SK-N-SH (cell line): ENCODE results near the gene RALA. TPM values are rescaled to one million over a fixed set of nuclear protein-coding genes. Genes with fewer than 3 reads are reported as not detected.

ENCODE experiments used
- CTCF ChIA-PET: fragments of 300-600, 350-600 bp; formaldehyde crosslinking; extraction: SDS; loops from one replicate; lab custom pipeline; 2021; lab: Yijun Ruan, JAX
- POLR2A ChIA-PET: fragments of 350-600 bp; sonication (Branson Sonifier 250); formaldehyde crosslinking; extraction: SDS; loops from one replicate; lab custom pipeline; 2020; ENCODE audit warnings: antibody characterized with exemption, inconsistent platforms; lab: Yijun Ruan, JAX
- DNase-seq: peaks from one replicate; pipeline ENCODE4 v3.0.0; 2012
- H2AFZ ChIP-seq: fragments of 200-600 bp; sonication (generic); 2 replicates; pipeline ENCODE4 v1.8.1; 2016; ENCODE audit warnings: antibody characterized with exemption, mild to moderate bottlenecking, low read depth
- H3F3A ChIP-seq: fragments of 200-600 bp; sonication (generic); replicated peaks from 2 replicates; pipeline ENCODE3; 2016; ENCODE audit warnings: antibody characterized with exemption, mild to moderate bottlenecking; ENCODE audit not compliant: insufficient read depth
- H3K27ac ChIP-seq, 2 experiments: fragments of 200-500 bp in 1 of 2; fragments of 200-600 bp in 1 of 2; sonication (Bioruptor generic) in 1 of 2; sonication (generic), shearing (Covaris generic) in 1 of 2; 2 replicates each; pipeline versions ENCODE4 v1.5.1 to v1.6.1; 2014 to 2016; ENCODE audit warnings: low read depth in 2 of 2, inconsistent platforms in 1 of 2, low read length in 1 of 2, mild to moderate bottlenecking in 1 of 2, mixed read lengths in 1 of 2
- H3K27me3 ChIP-seq: fragments of 200-600 bp; sonication (generic), shearing (Covaris generic); 2 replicates; pipeline ENCODE4 v1.6.1; 2016; ENCODE audit warnings: mixed run types; ENCODE audit not compliant: insufficient read depth
- H3K36me3 ChIP-seq, 2 experiments: fragments of 200-500 bp in 1 of 2; fragments of 200-600 bp in 1 of 2; sonication (Bioruptor generic) in 1 of 2; sonication (generic) in 1 of 2; replicated peaks in 1 of 2; 2 replicates each; pipeline versions ENCODE3 to v1.5.1; 2014 to 2016; ENCODE audit warnings: low read length in 1 of 2, mild to moderate bottlenecking in 1 of 2; ENCODE audit not compliant: insufficient read depth in 2 of 2, control insufficient read depth in 1 of 2
- H3K4me1 ChIP-seq, 2 experiments: fragments of 200-500 bp in 1 of 2; fragments of 200-600 bp in 1 of 2; sonication (Bioruptor generic) in 1 of 2; sonication (generic), shearing (Covaris generic) in 1 of 2; 2 replicates each; pipeline versions ENCODE4 v1.5.1 to v1.6.1; 2014 to 2016; ENCODE audit warnings: low read depth in 1 of 2, low read length in 1 of 2, mixed run types in 1 of 2; ENCODE audit not compliant: insufficient read depth in 2 of 2, control insufficient read depth in 1 of 2
- H3K4me2 ChIP-seq: fragments of 200-600 bp; sonication (generic), shearing (Covaris generic); 2 replicates; pipeline ENCODE4 v1.6.1; 2017; ENCODE audit warnings: mixed run types
- H3K4me3 ChIP-seq, 2 experiments: fragments of 200-500 bp in 1 of 2; fragments of 200-600 bp in 1 of 2; sonication (Bioruptor generic) in 1 of 2; sonication (generic), shearing (Covaris generic) in 1 of 2; 2 replicates each; pipeline versions ENCODE4 v1.5.1 to v1.8.1; 2014 to 2016; ENCODE audit warnings: low read depth in 2 of 2, inconsistent platforms in 1 of 2, low read length in 1 of 2, mild to moderate bottlenecking in 1 of 2, mixed read lengths in 1 of 2, moderate library complexity in 1 of 2
- H3K79me2 ChIP-seq: fragments of 200-600 bp; sonication (generic); 2 replicates; pipeline ENCODE4 v1.8.1; 2017; ENCODE audit warnings: mild to moderate bottlenecking; ENCODE audit not compliant: insufficient read depth
- H3K9ac ChIP-seq: fragments of 200-600 bp; sonication (generic); 2 replicates; pipeline ENCODE4 v1.6.1; 2017; ENCODE audit warnings: mixed run types
- H3K9me2 ChIP-seq: fragments of 200-600 bp; sonication (generic); 2 replicates; pipeline ENCODE4 v1.6.1; 2017; ENCODE audit warnings: mixed run types
- H3K9me3 ChIP-seq: fragments of 200-600 bp; sonication (generic); 2 replicates; pipeline ENCODE4 v1.6.1; 2017; ENCODE audit warnings: mixed run types, mild to moderate bottlenecking, moderate library complexity
- H4K20me1 ChIP-seq: fragments of 200-600 bp; sonication (generic); 2 replicates; pipeline ENCODE4 v1.6.1; 2017; ENCODE audit warnings: mild to moderate bottlenecking, mixed run types; ENCODE audit not compliant: insufficient read depth
- EP300 ChIP-seq, 2 experiments: IDR thresholded peaks; 2 replicates each; pipeline versions ENCODE4 v1.4.0 to v1.6.1; 2012; ENCODE audit warnings: borderline replicate concordance in 1 of 2, low read depth in 1 of 2, low read length in 1 of 2
- EZH2phosphoT487 ChIP-seq: fragments of 200-600 bp; sonication (generic); IDR thresholded peaks from 2 replicates; pipeline ENCODE4 v1.6.1; 2017; ENCODE audit warnings: low read depth, mixed run types, mild to moderate bottlenecking, antibody characterized with exemption, moderate library complexity, borderline replicate concordance
- FOSL2 ChIP-seq: IDR thresholded peaks from 2 replicates; pipeline ENCODE4 v1.4.0; 2012; ENCODE audit warnings: low read depth, mild to moderate bottlenecking, moderate library complexity, borderline replicate concordance
- GABPA ChIP-seq: IDR thresholded peaks from 2 replicates; pipeline ENCODE4 v1.4.0; 2012; ENCODE audit warnings: low read depth, mild to moderate bottlenecking
- GATA2 ChIP-seq: sonication (generic); formaldehyde crosslinking; IDR thresholded peaks from 2 replicates; pipeline ENCODE4 v1.5.0; 2020; ENCODE audit warnings: mild to moderate bottlenecking, missing genetic modification reagents
- JUND ChIP-seq: IDR thresholded peaks from 2 replicates; pipeline ENCODE4 v1.4.0; 2012
- MEF2A ChIP-seq: IDR thresholded peaks from 2 replicates; pipeline ENCODE4 v1.4.0; 2012; ENCODE audit warnings: low read depth, borderline replicate concordance
- NFIC ChIP-seq: IDR thresholded peaks from 2 replicates; pipeline ENCODE4 v1.4.0; 2012; ENCODE audit warnings: borderline replicate concordance
- RAD21 ChIP-seq: IDR thresholded peaks from 2 replicates; pipeline ENCODE4 v1.6.1; 2012; ENCODE audit warnings: mild to moderate bottlenecking, low read length
- RCOR1 ChIP-seq: fragments of 150-350 bp; IDR thresholded peaks from 2 replicates; pipeline ENCODE4 v1.6.1; 2017; ENCODE audit warnings: antibody characterized with exemption, low read length
- RFX5 ChIP-seq: IDR thresholded peaks from 2 replicates; pipeline ENCODE4 v1.6.1; 2012; ENCODE audit warnings: mild to moderate bottlenecking, improper control_type of control experiment, low read length
- RXRA ChIP-seq: IDR thresholded peaks from 2 replicates; pipeline ENCODE4 v1.4.0; 2012; ENCODE audit warnings: low read depth, mild to moderate bottlenecking, borderline replicate concordance
- SIN3A ChIP-seq: IDR thresholded peaks from 2 replicates; pipeline ENCODE4 v1.6.1; 2012; ENCODE audit warnings: low read depth, mild to moderate bottlenecking, low read length, moderate library complexity, borderline replicate concordance
- SMC3 ChIP-seq: IDR thresholded peaks from 2 replicates; pipeline ENCODE4 v1.6.1; 2012; ENCODE audit warnings: low read depth, low read length, improper control_type of control experiment
- TAF1 ChIP-seq: IDR thresholded peaks from 2 replicates; pipeline ENCODE4 v1.6.1; 2012; ENCODE audit warnings: low read depth, mild to moderate bottlenecking, low read length, moderate library complexity, borderline replicate concordance
- TCF12 ChIP-seq: IDR thresholded peaks from 2 replicates; pipeline ENCODE4 v1.4.0; 2012
- YY1 ChIP-seq: IDR thresholded peaks from 2 replicates; pipeline ENCODE4 v1.4.0; 2012; ENCODE audit warnings: low read depth, mild to moderate bottlenecking
- WGBS: methylation state at CpG from one replicate; pipeline ENCODE4 v1.1.6; 2017; ENCODE audit warnings: low lambda C conversion rate; 5-methylcytosine and 5-hydroxymethylcytosine counted together
- polyA plus RNA-seq, 3 experiments: library from polyadenylated mRNA; depleted of rRNA; stranded (reverse); fragments of >200 nt; gene quantifications; 2 replicates each; pipeline ENCODE4 v1.2.3, GENCODE V29; 2012
- TF ChIP-seq, protein P1 (sequence below): IDR thresholded peaks from 2 replicates; pipeline ENCODE4 v1.4.0; 2012; ENCODE audit warnings: low read depth

The RALA gene
- polyA plus RNA-seq, 1 of the 3 experiments (the other 2 are of a cell fraction), result 29.0 TPM

DNA sequence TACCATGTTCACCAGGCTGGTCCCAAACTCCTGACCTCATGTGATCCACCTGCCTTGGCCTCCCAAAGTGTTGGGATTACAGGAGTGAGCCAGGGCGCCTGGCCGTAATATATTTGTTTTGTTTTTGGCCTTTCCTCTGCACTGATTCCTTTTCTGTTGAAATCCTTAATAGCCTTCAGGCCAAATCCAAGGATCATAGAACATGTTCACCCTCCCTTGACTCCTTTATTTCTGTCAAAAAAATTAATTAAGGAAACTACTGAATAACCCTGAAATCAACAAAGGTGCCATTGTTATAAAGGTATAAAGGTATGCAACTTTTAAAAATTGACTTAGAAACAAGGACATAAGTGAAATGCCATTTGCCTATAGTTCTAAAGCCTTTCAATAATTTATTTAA lies 15.5 kb upstream of the RALA start:
- Histone ChIP-seq H3K79me2 (no peaks in the 10 kb centered on the region), H3K9me3 (no peaks in the 10 kb centered on the region), H3K9ac (no peak overlapping the region), H3K4me2 (peak overlapping the region; percentile 64; the same call in 1 of the 2 replicates), H3K4me1 (peaks cover 20 to 21% of the 10 kb centered on the region in 2 experiments; a peak in 3 of 4 replicates), H2AFZ (peak overlapping the region; percentile 79; the same call in 1 of the 2 replicates), H3F3A (peaks cover 23% of the 10 kb centered on the region), H3K4me3 (no peak overlapping the region), H3K27me3 (no peaks in the 10 kb centered on the region), H3K9me2 (no peaks in the 10 kb centered on the region), H3K36me3 (no peaks in the 10 kb centered on the region), H4K20me1 (no peaks in the 10 kb centered on the region), H3K27ac (peak overlapping the region in 1 of 2 experiments; percentile 91; a peak in 2 of 4 replicates)
- ChIA-PET CTCF (interaction anchor here (3.1 kb wide), 1 partner anchor 28 kb away, joined by 16 read pairs; no protein-coding TSS in a partner anchor), POLR2A (no interaction called here)
- WGBS, result 97% methylated on average over 2 of the region's 2 CpGs
- DNase-seq, result no peak
- no peak for TF ChIP-seq FOSL2
- no peak for TF ChIP-seq RFX5
- no peak for TF ChIP-seq EP300 (IDR thresholded peaks at IDR 0.05; ENCODE audit: borderline replicate concordance in 1 of 2, low read depth in 1 of 2, low read length in 1 of 2)
- TF ChIP-seq, protein P1, sequence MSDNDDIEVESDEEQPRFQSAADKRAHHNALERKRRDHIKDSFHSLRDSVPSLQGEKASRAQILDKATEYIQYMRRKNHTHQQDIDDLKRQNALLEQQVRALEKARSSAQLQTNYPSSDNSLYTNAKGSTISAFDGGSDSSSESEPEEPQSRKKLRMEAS, result no peak
- TF ChIP-seq YY1, result no peak
- no peak for TF ChIP-seq EZH2phosphoT487
- TF ChIP-seq SIN3A, result no peak
- no peak for TF ChIP-seq MEF2A
- no peak for TF ChIP-seq RCOR1
- TF ChIP-seq GABPA, result no peak
- no peak for TF ChIP-seq RAD21
- TF ChIP-seq SMC3, result no peak
- TF ChIP-seq RXRA, result no peak
- TF ChIP-seq TAF1, result no peak

DNA sequence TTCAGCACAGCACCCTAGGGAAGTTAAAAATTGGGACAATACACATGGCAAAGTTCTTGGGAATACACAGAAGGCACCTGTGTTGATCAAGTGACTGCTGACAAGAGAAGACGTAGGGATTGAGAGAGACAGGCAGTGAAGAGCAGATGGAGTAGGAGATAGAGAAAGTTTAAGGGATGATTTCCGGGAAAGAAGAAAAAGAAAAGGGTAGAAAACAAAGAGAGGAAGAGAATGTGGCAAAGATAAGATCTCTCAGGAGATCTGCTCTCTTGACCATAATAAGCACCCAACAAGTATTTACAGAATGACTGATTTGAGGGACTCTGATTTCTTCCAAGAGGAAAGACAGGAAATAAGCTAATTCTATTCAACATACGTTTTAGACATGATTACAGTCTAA lies 15.1 kb upstream of the RALA start:
- no peaks in the 10 kb centered on the region for H3K9me3 ChIP-seq
- peak overlapping the region in 1 of 2 experiments; percentile 91; a peak in 3 of 4 replicates for H3K27ac ChIP-seq
- peak overlapping the region; percentile 62; the same call in 1 of the 2 replicates for H3K9ac ChIP-seq
- WGBS, result 35% methylated on average over 3 of the region's 3 CpGs
- no peaks in the 10 kb centered on the region for H3K36me3 ChIP-seq
- no peaks in the 10 kb centered on the region for H3K9me2 ChIP-seq
- H3K4me3 ChIP-seq, result no peak overlapping the region
- H3K79me2 ChIP-seq, result no peaks in the 10 kb centered on the region
- H3K4me2 ChIP-seq, result peak overlapping the region; percentile 64
- TF ChIP-seq NFIC, result peak; percentile 16; the same call in 1 of the 2 replicates
- no peak for TF ChIP-seq FOSL2
- 0 out of 4 replicates have a peak, but pooled peaks of 1 of the 2 experiments have one; percentile 41 for TF ChIP-seq EP300 (IDR thresholded peaks at IDR 0.05; ENCODE audit: borderline replicate concordance in 1 of 2, low read depth in 1 of 2, low read length in 1 of 2)
- no peak for TF ChIP-seq SIN3A
- TF ChIP-seq RXRA, result peak; percentile 15; the same call in 1 of the 2 replicates
- 0 out of 2 replicates have a peak, but pooled peaks have one; percentile 10 for TF ChIP-seq GATA2 (CRISPR knock-in tag)
- 0 out of 2 replicates have a peak, but pooled peaks have one; percentile 17 for TF ChIP-seq JUND
- TF ChIP-seq, protein P1, result no peak
- TF ChIP-seq TCF12, result peak; percentile 42; the same call in 1 of the 2 replicates
- no peaks in the 10 kb centered on the region for H3K27me3 ChIP-seq
- peaks cover 22% of the 10 kb centered on the region for H3F3A ChIP-seq
- peak overlapping the region; percentile 79; the same call in 1 of the 2 replicates for H2AFZ ChIP-seq
- H3K4me1 ChIP-seq, result peaks cover 20 to 25% of the 10 kb centered on the region in 2 experiments; a peak in 3 of 4 replicates
- ChIA-PET POLR2A (interaction anchor here (2.3 kb wide), 1 partner anchor 15 kb away, joined by 15 read pairs; the partner anchor contains the start of gene RALA), CTCF (interaction anchor here (1.3 to 3.1 kb wide), 3 partner anchors 15 to 137 kb away, joined by 4 to 16 read pairs (median 9); no protein-coding TSS in a partner anchor)
- no peaks in the 10 kb centered on the region for H4K20me1 ChIP-seq
- DNase-seq, result no peak
